Measurements from ENCODE around the gene CKAP2L.

Gene CKAP2L

DNA sequence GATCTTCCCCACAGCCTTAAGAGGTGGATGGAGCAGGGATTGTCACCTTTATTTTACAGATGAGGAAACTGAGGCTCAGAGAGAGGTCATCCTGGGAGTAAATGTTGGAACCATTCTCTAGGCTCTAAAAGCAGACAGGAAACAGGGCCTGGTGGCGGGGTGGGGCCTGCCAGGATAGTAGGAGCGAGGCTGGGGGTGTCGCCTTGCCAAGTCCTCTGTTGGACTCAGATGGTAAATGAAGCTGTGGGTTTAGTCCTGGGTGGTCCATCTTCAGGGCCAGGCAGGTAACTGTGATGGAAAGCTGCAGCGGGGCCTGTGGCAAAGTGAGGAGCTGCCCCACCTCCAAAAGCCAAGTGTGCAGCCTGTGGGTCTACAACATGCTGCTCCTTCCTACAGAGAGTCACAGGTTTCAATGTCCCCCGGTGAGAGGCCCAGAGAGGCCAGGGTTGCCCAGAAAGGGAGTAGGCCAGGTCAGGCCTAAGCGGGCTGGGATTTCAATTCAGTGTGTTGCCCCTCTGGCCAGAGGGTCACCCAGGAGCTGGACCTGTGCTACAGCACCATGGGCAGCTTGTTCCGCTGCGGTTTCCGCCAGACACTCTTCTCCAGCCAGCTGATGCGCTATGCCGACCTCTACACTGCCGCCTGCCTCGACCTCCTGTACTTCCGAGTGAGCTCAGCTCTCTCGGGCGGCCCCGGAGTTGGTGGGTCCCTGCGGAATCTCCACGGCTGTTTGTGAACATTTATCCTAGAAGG is 37.0 kb downstream of the CKAP2L start:
- H3F3A ChIP-seq (ENCODE audit: control insufficient read depth, insufficient read depth), result no peaks in the 10 kb centered on the region
- peaks cover 5% of the 10 kb centered on the region for H3K4me1 ChIP-seq (ENCODE audit: control insufficient read depth, low read length)
- no peak for TF ChIP-seq EZH2phosphoT487 (IDR thresholded peaks at IDR 0.05; ENCODE audit: borderline replicate concordance, low read length)
- TF ChIP-seq, protein P1, sequence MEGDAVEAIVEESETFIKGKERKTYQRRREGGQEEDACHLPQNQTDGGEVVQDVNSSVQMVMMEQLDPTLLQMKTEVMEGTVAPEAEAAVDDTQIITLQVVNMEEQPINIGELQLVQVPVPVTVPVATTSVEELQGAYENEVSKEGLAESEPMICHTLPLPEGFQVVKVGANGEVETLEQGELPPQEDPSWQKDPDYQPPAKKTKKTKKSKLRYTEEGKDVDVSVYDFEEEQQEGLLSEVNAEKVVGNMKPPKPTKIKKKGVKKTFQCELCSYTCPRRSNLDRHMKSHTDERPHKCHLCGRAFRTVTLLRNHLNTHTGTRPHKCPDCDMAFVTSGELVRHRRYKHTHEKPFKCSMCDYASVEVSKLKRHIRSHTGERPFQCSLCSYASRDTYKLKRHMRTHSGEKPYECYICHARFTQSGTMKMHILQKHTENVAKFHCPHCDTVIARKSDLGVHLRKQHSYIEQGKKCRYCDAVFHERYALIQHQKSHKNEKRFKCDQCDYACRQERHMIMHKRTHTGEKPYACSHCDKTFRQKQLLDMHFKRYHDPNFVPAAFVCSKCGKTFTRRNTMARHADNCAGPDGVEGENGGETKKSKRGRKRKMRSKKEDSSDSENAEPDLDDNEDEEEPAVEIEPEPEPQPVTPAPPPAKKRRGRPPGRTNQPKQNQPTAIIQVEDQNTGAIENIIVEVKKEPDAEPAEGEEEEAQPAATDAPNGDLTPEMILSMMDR (IDR thresholded peaks at IDR 0.05; ENCODE audit: low read depth, low read length, poor library complexity, severe bottlenecking), result no peak
- no peaks in the 10 kb centered on the region for H3K36me3 ChIP-seq (ENCODE audit: control insufficient read depth, low read length)
- H3K4me2 ChIP-seq (ENCODE audit: low read length), result no peak overlapping the region
- no peak overlapping the region for H3K27ac ChIP-seq (ENCODE audit: low read depth, low read length)
- H3K27me3 ChIP-seq (ENCODE audit: control insufficient read depth, low read length), result peaks cover 6% of the 10 kb centered on the region; the same call in 1 of the 2 replicates
- no peaks in the 10 kb centered on the region for H3K9me3 ChIP-seq (ENCODE audit: control insufficient read depth, insufficient read depth, low read length)
- H3K4me3 ChIP-seq (ENCODE audit: low read length), result no peak overlapping the region
- no peaks in the 10 kb centered on the region for H3K9me2 ChIP-seq (replicated peaks; ENCODE audit: control insufficient read depth, low read length)
- no peaks in the 10 kb centered on the region for H4K20me1 ChIP-seq (ENCODE audit: control insufficient read depth, insufficient read depth, low read depth, low read length)
- no peaks in the 10 kb centered on the region for H3K79me2 ChIP-seq (ENCODE audit: control insufficient read depth, low read length)

GRCh38 chr2:112726487-112727190 is 37.8 kb downstream of the CKAP2L start:
- no peak overlapping the region for H3K4me3 ChIP-seq (ENCODE audit: low read length)
- no peaks in the 10 kb centered on the region for H3F3A ChIP-seq (ENCODE audit: control insufficient read depth, insufficient read depth)
- no peaks in the 10 kb centered on the region for H3K36me3 ChIP-seq (ENCODE audit: control insufficient read depth, low read length)
- no peak for TF ChIP-seq EZH2phosphoT487 (IDR thresholded peaks at IDR 0.05; ENCODE audit: borderline replicate concordance, low read length)
- TF ChIP-seq, protein P1 (IDR thresholded peaks at IDR 0.05; ENCODE audit: low read depth, low read length, poor library complexity, severe bottlenecking), result peak; percentile 94
- H3K27ac ChIP-seq (ENCODE audit: low read depth, low read length), result no peak overlapping the region
- H3K27me3 ChIP-seq (ENCODE audit: control insufficient read depth, low read length), result peaks cover 6% of the 10 kb centered on the region; the same call in 1 of the 2 replicates
- peaks cover 5% of the 10 kb centered on the region for H3K4me1 ChIP-seq (ENCODE audit: control insufficient read depth, low read length)
- H3K9me3 ChIP-seq (ENCODE audit: control insufficient read depth, insufficient read depth, low read length), result no peaks in the 10 kb centered on the region
- H4K20me1 ChIP-seq (ENCODE audit: control insufficient read depth, insufficient read depth, low read depth, low read length), result no peaks in the 10 kb centered on the region
- H3K79me2 ChIP-seq (ENCODE audit: control insufficient read depth, low read length), result no peaks in the 10 kb centered on the region
- no peaks in the 10 kb centered on the region for H3K9me2 ChIP-seq (replicated peaks; ENCODE audit: control insufficient read depth, low read length)
- H3K4me2 ChIP-seq (ENCODE audit: low read length), result peak overlapping the region; percentile 34

- Histone ChIP-seq H3K9me3 (ENCODE audit: control insufficient read depth, insufficient read depth, low read length) (no peaks in the 10 kb centered on the region), H3K27me3 (ENCODE audit: control insufficient read depth, low read length) (peaks cover 6% of the 10 kb centered on the region; the same call in 1 of the 2 replicates), H4K20me1 (ENCODE audit: control insufficient read depth, insufficient read depth, low read depth, low read length) (no peaks in the 10 kb centered on the region), H3K9me2 (replicated peaks; ENCODE audit: control insufficient read depth, low read length) (no peaks in the 10 kb centered on the region), H3K4me3 (ENCODE audit: low read length) (no peak overlapping the region), H3K79me2 (ENCODE audit: control insufficient read depth, low read length) (no peaks in the 10 kb centered on the region), H3F3A (ENCODE audit: control insufficient read depth, insufficient read depth) (no peaks in the 10 kb centered on the region), H3K36me3 (ENCODE audit: control insufficient read depth, low read length) (no peaks in the 10 kb centered on the region), H3K4me1 (ENCODE audit: control insufficient read depth, low read length) (peaks cover 5% of the 10 kb centered on the region), H3K4me2 (ENCODE audit: low read length) (no peak overlapping the region), H3K27ac (ENCODE audit: low read depth, low read length) (no peak overlapping the region)
- TF ChIP-seq, protein P1 (IDR thresholded peaks at IDR 0.05; ENCODE audit: low read depth, low read length, poor library complexity, severe bottlenecking), result no peak
- TF ChIP-seq EZH2phosphoT487 (IDR thresholded peaks at IDR 0.05; ENCODE audit: borderline replicate concordance, low read length), result no peak
These were observed 38.6 kb downstream of the CKAP2L start for GRCh38 chr2:112725545-112726457.

All from DOHH2 (cell line).